ENCODE results near the gene LIPC.
"Not testable (repeated sequence)": the region's sequence is repeated elsewhere in the genome, so short reads cannot be mapped to it uniquely, and the experiment has no call there.

The LIPC gene

GRCh38 chr15:58584789-58585461, 153.1 kb downstream of the LIPC start:
- no peak for DNase-seq (ENCODE audit: low read depth, low spot score)

GRCh38 chr15:58585693-58586443, 154.1 kb downstream of the LIPC start:
- no peak for DNase-seq (ENCODE audit: low read depth, low spot score)

- no peak for DNase-seq (ENCODE audit: low read depth, low spot score)
These were observed 155.7 kb downstream of the LIPC start for GRCh38 chr15:58587486-58587885.

- DNase-seq (ENCODE audit: low read depth, low spot score), result no peak
These were observed 156.3 kb downstream of the LIPC start for GRCh38 chr15:58588096-58588495.

- no peak for DNase-seq (ENCODE audit: low read depth, low spot score)
These were observed 157.3 kb downstream of the LIPC start for GRCh38 chr15:58589047-58589446.

- DNase-seq (ENCODE audit: low read depth, low spot score), result no peak
These were observed 158.4 kb downstream of the LIPC start for GRCh38 chr15:58590236-58590635.

- no peak for DNase-seq (ENCODE audit: low read depth, low spot score)
These were observed 159.1 kb downstream of the LIPC start for GRCh38 chr15:58590926-58591325.

GRCh38 chr15:58593870-58594269, 162.1 kb downstream of the LIPC start:
- DNase-seq (ENCODE audit: low read depth, low spot score), result no peak

- no peak for DNase-seq (ENCODE audit: low read depth, low spot score)
These were observed 163.1 kb downstream of the LIPC start for GRCh38 chr15:58594898-58595297.

GRCh38 chr15:58595516-58596263, 163.9 kb downstream of the LIPC start:
- DNase-seq (ENCODE audit: low read depth, low spot score), result no peak

- no peak for DNase-seq (ENCODE audit: low read depth, low spot score)
These were observed 166.4 kb downstream of the LIPC start for GRCh38 chr15:58597943-58598828.

- DNase-seq (ENCODE audit: low read depth, low spot score), result no peak
These were observed 167.0 kb downstream of the LIPC start for GRCh38 chr15:58598829-58599210.

GRCh38 chr15:58602823-58603222, 171.0 kb downstream of the LIPC start:
- DNase-seq (ENCODE audit: low read depth, low spot score), result no peak

GRCh38 chr15:58603927-58604326, 172.1 kb downstream of the LIPC start:
- DNase-seq (ENCODE audit: low read depth, low spot score), result not testable (repeated sequence)

GRCh38 chr15:58604455-58604923, 172.7 kb downstream of the LIPC start:
- no peak for DNase-seq (ENCODE audit: low read depth, low spot score)

GRCh38 chr15:58605931-58606530, 174.2 kb downstream of the LIPC start:
- DNase-seq (ENCODE audit: low read depth, low spot score), result no peak

GRCh38 chr15:58606577-58607080, 174.8 kb downstream of the LIPC start:
- DNase-seq (ENCODE audit: low read depth, low spot score), result no peak

GRCh38 chr15:58608129-58608590, 176.4 kb downstream of the LIPC start:
- no peak for DNase-seq (ENCODE audit: low read depth, low spot score)

- DNase-seq (ENCODE audit: low read depth, low spot score), result no peak
These were observed 176.9 kb downstream of the LIPC start for GRCh38 chr15:58608711-58609110.

All from smooth muscle cell of the brain vasculature (primary cell).